ENCODE data around the gene PLP1.
"Not testable (repeated sequence)": the region's sequence is repeated elsewhere in the genome, so short reads cannot be mapped to it uniquely, and the experiment has no call there.

PLP1 gene

GRCh38 chrX:103756736-103757135, 19.9 kb upstream of the PLP1 start:
- TF ChIP-seq, protein P1, sequence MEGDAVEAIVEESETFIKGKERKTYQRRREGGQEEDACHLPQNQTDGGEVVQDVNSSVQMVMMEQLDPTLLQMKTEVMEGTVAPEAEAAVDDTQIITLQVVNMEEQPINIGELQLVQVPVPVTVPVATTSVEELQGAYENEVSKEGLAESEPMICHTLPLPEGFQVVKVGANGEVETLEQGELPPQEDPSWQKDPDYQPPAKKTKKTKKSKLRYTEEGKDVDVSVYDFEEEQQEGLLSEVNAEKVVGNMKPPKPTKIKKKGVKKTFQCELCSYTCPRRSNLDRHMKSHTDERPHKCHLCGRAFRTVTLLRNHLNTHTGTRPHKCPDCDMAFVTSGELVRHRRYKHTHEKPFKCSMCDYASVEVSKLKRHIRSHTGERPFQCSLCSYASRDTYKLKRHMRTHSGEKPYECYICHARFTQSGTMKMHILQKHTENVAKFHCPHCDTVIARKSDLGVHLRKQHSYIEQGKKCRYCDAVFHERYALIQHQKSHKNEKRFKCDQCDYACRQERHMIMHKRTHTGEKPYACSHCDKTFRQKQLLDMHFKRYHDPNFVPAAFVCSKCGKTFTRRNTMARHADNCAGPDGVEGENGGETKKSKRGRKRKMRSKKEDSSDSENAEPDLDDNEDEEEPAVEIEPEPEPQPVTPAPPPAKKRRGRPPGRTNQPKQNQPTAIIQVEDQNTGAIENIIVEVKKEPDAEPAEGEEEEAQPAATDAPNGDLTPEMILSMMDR (IDR thresholded peaks at IDR 0.05; ENCODE audit: insufficient read depth, low read depth, low read length, missing control alignments): no peak
- no peak for DNase-seq (ENCODE audit: low read depth)
- H3K4me3 ChIP-seq (ENCODE audit: low read depth, low read length): no peak overlapping the region

GRCh38 chrX:103758555-103758954, 18.1 kb upstream of the PLP1 start:
- H3K4me3 ChIP-seq (ENCODE audit: low read depth, low read length): no peak overlapping the region
- TF ChIP-seq, protein P1 (IDR thresholded peaks at IDR 0.05; ENCODE audit: insufficient read depth, low read depth, low read length, missing control alignments): no peak
- no peak for DNase-seq (ENCODE audit: low read depth)

DNA sequence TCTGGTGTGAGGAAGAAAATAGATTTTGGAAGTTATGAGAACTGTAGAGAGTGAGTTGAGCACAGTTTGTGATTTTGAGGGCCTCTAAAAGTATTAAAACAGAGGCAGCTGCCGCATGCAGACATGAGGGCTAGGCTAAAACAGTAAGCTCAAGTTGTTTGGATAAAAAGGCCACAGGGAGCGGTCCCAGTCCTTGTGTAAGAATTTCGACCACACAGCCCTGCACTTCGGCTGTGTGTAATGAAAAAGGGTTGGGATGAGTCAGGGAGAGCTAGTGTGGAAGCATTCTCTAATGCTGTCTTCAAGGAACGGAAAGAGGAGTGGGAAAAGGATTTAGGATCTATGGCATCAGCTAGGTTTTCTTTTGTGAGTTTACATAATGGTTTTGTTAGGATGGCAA, 13.1 kb upstream of the PLP1 start:
- H3K4me3 ChIP-seq (ENCODE audit: low read depth, low read length); DNase-seq (ENCODE audit: low read depth): not testable (repeated sequence)

- not testable (repeated sequence) for H3K4me3 ChIP-seq (ENCODE audit: low read depth, low read length); DNase-seq (ENCODE audit: low read depth)
Measured at GRCh38 chrX:103766813-103767555, 9.7 kb upstream of the PLP1 start.

DNA sequence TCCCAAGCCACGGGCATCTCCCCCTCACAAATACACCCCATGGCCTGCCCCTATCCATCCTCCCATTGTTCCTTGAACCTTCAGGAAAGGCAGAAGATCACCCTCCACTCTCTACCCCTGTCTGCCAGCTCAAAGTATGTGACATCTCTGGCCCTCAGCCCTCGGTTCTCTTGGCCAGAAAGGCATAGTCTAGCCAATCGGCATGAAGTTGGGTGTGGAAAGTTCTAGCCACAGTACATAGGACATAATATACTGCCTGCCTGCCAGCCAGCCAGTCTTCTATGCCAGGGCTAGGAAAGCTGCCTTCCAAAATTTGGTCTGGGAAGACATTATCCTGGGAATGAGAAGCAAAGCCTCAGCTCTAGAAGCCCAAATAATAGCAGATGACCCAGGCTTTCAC, 3.2 kb upstream of the PLP1 start:
- DNase-seq (ENCODE audit: low read depth): no peak
- no peak overlapping the region for H3K4me3 ChIP-seq (ENCODE audit: low read depth, low read length)
- TF ChIP-seq, protein P1 (IDR thresholded peaks at IDR 0.05; ENCODE audit: insufficient read depth, low read depth, low read length, missing control alignments): no peak

DNA sequence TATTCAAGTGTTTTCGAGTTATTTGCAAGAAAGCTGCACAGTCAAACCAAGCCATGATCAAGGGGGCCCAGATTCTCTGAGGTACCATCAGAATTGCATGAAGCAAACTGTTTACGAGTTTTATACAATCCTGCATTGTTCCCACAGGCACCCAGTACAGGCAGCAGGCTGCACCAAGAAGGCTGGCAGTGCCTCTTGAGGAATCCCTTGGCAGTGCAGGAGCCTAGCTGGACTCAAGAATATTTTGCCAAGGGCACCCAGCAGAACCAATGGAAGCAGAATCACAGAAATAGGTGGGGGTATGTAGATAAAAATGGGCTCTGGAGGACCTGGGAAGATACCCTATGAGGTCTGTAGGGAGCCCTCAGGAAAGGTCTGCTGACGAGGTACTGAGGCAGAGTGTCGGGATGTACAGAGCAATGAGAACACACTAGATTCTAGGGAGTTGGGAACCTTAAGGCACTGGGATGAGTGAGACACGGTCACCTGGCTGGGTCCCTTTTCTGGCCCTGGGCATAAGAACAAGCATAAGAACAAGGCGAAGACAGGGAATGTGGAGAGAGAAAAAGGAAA, 2.5 kb upstream of the PLP1 start:
- TF ChIP-seq, protein P1 (IDR thresholded peaks at IDR 0.05; ENCODE audit: insufficient read depth, low read depth, low read length, missing control alignments): peak; percentile 23
- DNase-seq (ENCODE audit: low read depth): peak; percentile 3
- H3K4me3 ChIP-seq (ENCODE audit: low read depth, low read length): no peak overlapping the region

- DNase-seq (ENCODE audit: low read depth): no peak
- TF ChIP-seq, protein P1 (IDR thresholded peaks at IDR 0.05; ENCODE audit: insufficient read depth, low read depth, low read length, missing control alignments): no peak
- H3K4me3 ChIP-seq (ENCODE audit: low read depth, low read length): no peak overlapping the region
Measured at GRCh38 chrX:103779141-103779789, 2.6 kb downstream of the PLP1 start.
